ENCODE measurements around the gene PTAR1.

Gene PTAR1

GRCh38 chr9:69753830-69754229 lies 6.0 kb downstream of the PTAR1 start:
- no peak for DNase-seq (ENCODE audit: low spot score)
- peaks cover 51% of the 10 kb centered on the region for H3K36me3 ChIP-seq (ENCODE audit: low read depth)
- H3K4me1 ChIP-seq (ENCODE audit: insufficient read depth, poor library complexity, severe bottlenecking): peaks cover 8% of the 10 kb centered on the region
- no peak overlapping the region for H3K4me3 ChIP-seq (ENCODE audit: severe bottlenecking)
- no peak overlapping the region for H3K27ac ChIP-seq (ENCODE audit: poor library complexity, severe bottlenecking)
- ATAC-seq (ENCODE audit: low read depth): no peak
- H3K9me3 ChIP-seq (ENCODE audit: severe bottlenecking): no peaks in the 10 kb centered on the region
- H3K27me3 ChIP-seq (ENCODE audit: insufficient read depth, poor library complexity, severe bottlenecking): no peaks in the 10 kb centered on the region
- TF ChIP-seq CTCF (IDR thresholded peaks at IDR 0.05; ENCODE audit: poor library complexity, severe bottlenecking): no peak

- no peak for DNase-seq (ENCODE audit: low spot score)
- no peak for ATAC-seq (ENCODE audit: low read depth)
- no peak for TF ChIP-seq CTCF (IDR thresholded peaks at IDR 0.05; ENCODE audit: poor library complexity, severe bottlenecking)
- Histone ChIP-seq H3K4me1 (ENCODE audit: insufficient read depth, poor library complexity, severe bottlenecking) (no peaks in the 10 kb centered on the region), H3K36me3 (ENCODE audit: low read depth) (peaks cover 54% of the 10 kb centered on the region), H3K27ac (ENCODE audit: poor library complexity, severe bottlenecking) (no peak overlapping the region), H3K27me3 (ENCODE audit: insufficient read depth, poor library complexity, severe bottlenecking) (no peaks in the 10 kb centered on the region), H3K9me3 (ENCODE audit: severe bottlenecking) (no peaks in the 10 kb centered on the region), H3K4me3 (ENCODE audit: severe bottlenecking) (no peak overlapping the region)
Measured at GRCh38 chr9:69750085-69750484, 9.7 kb downstream of the PTAR1 start.

DNA sequence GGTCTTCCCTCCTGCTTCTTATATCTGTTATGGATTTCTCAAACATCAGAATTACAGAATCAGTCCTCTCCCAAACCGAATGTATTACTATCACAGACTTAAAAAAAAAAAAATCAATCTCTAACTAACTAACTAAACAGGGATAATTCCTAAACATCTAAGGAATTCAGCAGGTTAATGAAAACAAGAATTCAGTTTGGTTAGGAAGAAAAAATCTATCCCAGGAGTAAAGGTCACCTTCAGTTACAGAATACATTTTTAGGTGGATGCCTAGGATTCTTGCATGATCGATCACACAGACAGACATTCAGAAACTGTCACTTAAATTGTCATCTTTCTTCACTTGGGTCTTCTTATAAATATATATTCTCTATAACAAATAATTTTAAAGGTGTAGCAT lies 11.5 kb downstream of the PTAR1 start:
- no peak for ATAC-seq (ENCODE audit: low read depth)
- no peak overlapping the region for H3K4me3 ChIP-seq (ENCODE audit: severe bottlenecking)
- no peak overlapping the region for H3K27ac ChIP-seq (ENCODE audit: poor library complexity, severe bottlenecking)
- DNase-seq (ENCODE audit: low spot score): no peak
- H3K4me1 ChIP-seq (ENCODE audit: insufficient read depth, poor library complexity, severe bottlenecking): no peaks in the 10 kb centered on the region
- TF ChIP-seq CTCF (IDR thresholded peaks at IDR 0.05; ENCODE audit: poor library complexity, severe bottlenecking): no peak
- peaks cover 59% of the 10 kb centered on the region for H3K36me3 ChIP-seq (ENCODE audit: low read depth)
- no peaks in the 10 kb centered on the region for H3K27me3 ChIP-seq (ENCODE audit: insufficient read depth, poor library complexity, severe bottlenecking)
- no peaks in the 10 kb centered on the region for H3K9me3 ChIP-seq (ENCODE audit: severe bottlenecking)

DNA sequence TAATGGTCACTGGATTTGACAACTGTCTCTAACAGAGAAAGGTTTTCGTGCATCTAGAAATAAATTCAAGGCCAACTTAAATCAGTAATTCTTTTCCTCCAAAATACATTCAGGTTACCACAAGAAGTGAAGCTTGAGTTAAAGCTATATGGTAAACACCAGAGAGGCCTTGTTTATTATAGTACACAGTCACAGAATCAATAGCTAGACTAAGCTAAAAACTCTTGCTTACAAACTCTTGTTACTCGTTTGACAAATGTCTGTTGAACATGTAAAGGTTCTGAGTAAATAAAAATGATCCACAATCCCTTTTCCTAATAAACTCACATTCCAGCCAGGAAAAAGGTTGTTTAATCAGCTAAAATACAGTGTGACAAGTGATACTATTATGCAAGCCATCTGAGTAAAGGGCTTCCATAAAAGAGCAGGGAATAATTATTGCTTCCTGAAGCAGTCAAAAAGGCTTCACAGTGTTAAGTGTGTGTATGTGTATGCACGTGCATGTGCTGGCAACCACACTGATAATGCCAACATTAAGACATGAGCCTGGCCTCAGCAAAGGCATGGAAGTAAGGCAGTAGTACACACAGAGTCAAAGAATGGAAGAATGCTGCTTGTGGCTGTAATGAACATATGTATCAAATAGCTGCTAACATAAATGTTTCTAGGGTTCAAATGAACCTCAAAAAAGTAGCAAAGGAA lies 12.8 kb downstream of the PTAR1 start:
- H3K36me3 ChIP-seq (ENCODE audit: low read depth): peaks cover 69% of the 10 kb centered on the region
- no peaks in the 10 kb centered on the region for H3K27me3 ChIP-seq (ENCODE audit: insufficient read depth, poor library complexity, severe bottlenecking)
- ATAC-seq (ENCODE audit: low read depth) (no peak), DNase-seq (ENCODE audit: low spot score) (no peak)
- H3K4me1 ChIP-seq (ENCODE audit: insufficient read depth, poor library complexity, severe bottlenecking): no peaks in the 10 kb centered on the region
- H3K9me3 ChIP-seq (ENCODE audit: severe bottlenecking): no peaks in the 10 kb centered on the region
- no peak overlapping the region for H3K4me3 ChIP-seq (ENCODE audit: severe bottlenecking)
- H3K27ac ChIP-seq (ENCODE audit: poor library complexity, severe bottlenecking): no peak overlapping the region
- no peak for TF ChIP-seq CTCF (IDR thresholded peaks at IDR 0.05; ENCODE audit: poor library complexity, severe bottlenecking)

DNA sequence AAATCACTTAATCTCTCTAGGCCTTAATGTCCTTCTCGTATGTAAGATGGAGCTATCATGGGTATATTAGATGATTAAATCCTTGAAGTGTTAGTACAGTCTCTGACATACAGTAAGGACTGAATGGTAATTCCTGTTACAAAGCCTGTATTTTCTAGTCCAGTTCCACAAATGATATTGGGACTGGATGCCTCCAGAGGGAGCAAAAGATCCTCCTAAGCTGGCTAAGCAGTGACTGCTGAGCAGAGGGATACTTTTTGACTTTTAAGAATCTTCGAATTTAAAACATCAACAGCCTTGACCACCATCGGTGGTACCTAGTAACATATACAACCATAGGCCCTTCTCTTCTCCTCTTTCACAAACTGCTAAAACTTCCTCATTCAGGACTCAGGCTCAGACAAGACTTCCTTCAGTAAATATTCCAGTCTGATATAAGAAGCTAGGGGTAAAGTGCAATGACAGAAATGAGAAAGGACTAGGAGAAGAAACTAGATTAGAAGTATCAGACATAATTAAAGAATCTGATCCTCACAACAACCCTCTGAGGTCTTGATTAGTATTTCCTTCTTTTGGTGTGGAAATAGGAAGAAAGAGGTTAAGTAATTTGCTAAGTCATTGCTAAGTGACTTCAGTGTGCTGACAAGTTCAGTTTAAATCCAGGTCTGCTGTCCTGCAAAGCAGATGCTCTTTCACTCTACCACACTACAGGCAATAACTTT lies 13.9 kb downstream of the PTAR1 start:
- DNase-seq (ENCODE audit: low spot score): no peak

More for the DNA sequence above, 13.9 kb downstream of the PTAR1 start:
- Histone ChIP-seq H3K27ac (ENCODE audit: poor library complexity, severe bottlenecking) (no peak overlapping the region), H3K9me3 (ENCODE audit: severe bottlenecking) (no peaks in the 10 kb centered on the region), H3K36me3 (ENCODE audit: low read depth) (peaks cover 71% of the 10 kb centered on the region), H3K27me3 (ENCODE audit: insufficient read depth, poor library complexity, severe bottlenecking) (no peaks in the 10 kb centered on the region), H3K4me1 (ENCODE audit: insufficient read depth, poor library complexity, severe bottlenecking) (no peaks in the 10 kb centered on the region), H3K4me3 (ENCODE audit: severe bottlenecking) (no peak overlapping the region)
- no peak for ATAC-seq (ENCODE audit: low read depth)
- TF ChIP-seq CTCF (IDR thresholded peaks at IDR 0.05; ENCODE audit: poor library complexity, severe bottlenecking): peak; percentile 31
